Neural cell (in vitro differentiated cells): ENCODE data around the gene C16orf89.

ENCODE experiments used
- MXI1 ChIP-seq: fragments of 450-650 bp; conservative IDR thresholded peaks from 2 replicates; pipeline ENCODE4 v1.6.1; 2014; ENCODE audit warnings: antibody characterized with exemption, mild to moderate bottlenecking; ENCODE audit not compliant: poor library complexity, severe bottlenecking
- RAD21 ChIP-seq: fragments of 450-650 bp; conservative IDR thresholded peaks from 2 replicates; pipeline ENCODE4 v1.6.1; 2014; ENCODE audit warnings: antibody characterized with exemption, mild to moderate bottlenecking, moderate library complexity
- REST ChIP-seq: IDR thresholded peaks from 2 replicates; pipeline ENCODE4 v1.6.1; 2012; ENCODE audit warnings: borderline replicate concordance
- TF ChIP-seq, protein P1 (sequence below): fragments of 450-650 bp; IDR thresholded peaks from 2 replicates; pipeline ENCODE4 v1.5.1; 2014; ENCODE audit warnings: antibody characterized with exemption, mild to moderate bottlenecking, moderate library complexity; ENCODE audit not compliant: poor library complexity, severe bottlenecking

DNA sequence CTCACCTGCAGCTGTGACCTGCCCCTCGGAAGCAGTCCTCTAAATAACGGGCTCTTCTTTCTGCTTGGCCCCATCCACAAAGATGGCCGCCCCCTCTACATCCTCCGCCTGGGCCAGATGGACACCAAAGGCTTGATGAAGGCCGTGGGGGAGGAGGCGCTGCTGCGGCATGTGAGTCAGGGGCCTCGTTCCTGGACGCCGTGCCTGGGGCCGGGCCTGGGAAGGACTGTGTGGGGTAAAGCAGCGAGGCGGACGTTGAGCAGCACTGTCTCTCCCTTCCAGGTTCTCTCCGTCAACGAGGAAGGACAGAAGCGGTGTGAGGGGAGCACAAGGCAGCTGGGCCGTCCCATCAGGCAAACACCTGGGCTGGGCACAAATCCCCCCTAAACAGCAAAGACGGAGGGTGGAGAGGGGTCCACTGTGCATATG is 65.2 kb downstream of the C16orf89 start:
- TF ChIP-seq, protein P1, sequence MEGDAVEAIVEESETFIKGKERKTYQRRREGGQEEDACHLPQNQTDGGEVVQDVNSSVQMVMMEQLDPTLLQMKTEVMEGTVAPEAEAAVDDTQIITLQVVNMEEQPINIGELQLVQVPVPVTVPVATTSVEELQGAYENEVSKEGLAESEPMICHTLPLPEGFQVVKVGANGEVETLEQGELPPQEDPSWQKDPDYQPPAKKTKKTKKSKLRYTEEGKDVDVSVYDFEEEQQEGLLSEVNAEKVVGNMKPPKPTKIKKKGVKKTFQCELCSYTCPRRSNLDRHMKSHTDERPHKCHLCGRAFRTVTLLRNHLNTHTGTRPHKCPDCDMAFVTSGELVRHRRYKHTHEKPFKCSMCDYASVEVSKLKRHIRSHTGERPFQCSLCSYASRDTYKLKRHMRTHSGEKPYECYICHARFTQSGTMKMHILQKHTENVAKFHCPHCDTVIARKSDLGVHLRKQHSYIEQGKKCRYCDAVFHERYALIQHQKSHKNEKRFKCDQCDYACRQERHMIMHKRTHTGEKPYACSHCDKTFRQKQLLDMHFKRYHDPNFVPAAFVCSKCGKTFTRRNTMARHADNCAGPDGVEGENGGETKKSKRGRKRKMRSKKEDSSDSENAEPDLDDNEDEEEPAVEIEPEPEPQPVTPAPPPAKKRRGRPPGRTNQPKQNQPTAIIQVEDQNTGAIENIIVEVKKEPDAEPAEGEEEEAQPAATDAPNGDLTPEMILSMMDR = no peak
- TF ChIP-seq RAD21 (no peak), REST (no peak), MXI1 (no peak)
